Upper lobe of left lung (tissue), 4 donors: Measurements from ENCODE around the gene SMCHD1.

Source experiments
- CTCF ChIP-seq, 6 experiments: fragments of 450-650 bp in 4 of 6; fragments of 200-600 bp in 2 of 6; sonication (generic) in 2 of 6; IDR thresholded peaks; one replicate each; pipeline ENCODE4 v1.5.1; 2016 to 2019; ENCODE audit warnings: antibody characterized with exemption in 6 of 6
- POLR2A ChIP-seq, 4 donors: fragments of 450-650 bp; IDR thresholded peaks; one replicate each; pipeline ENCODE4 v1.5.1; 2016 to 2017; ENCODE audit warnings: antibody characterized with exemption in 4 of 4, mild to moderate bottlenecking in 2 of 4
- POLR2AphosphoS5 ChIP-seq, 2 donors: sonication (generic); formaldehyde crosslinking; IDR thresholded peaks; one replicate each; pipeline ENCODE4 v1.5.1; 2017; ENCODE audit warnings: antibody characterized with exemption in 2 of 2

- TF ChIP-seq CTCF (IDR thresholded peaks at IDR 0.05), result no peak
- TF ChIP-seq POLR2AphosphoS5 (IDR thresholded peaks at IDR 0.05), result no peak
- no peak for TF ChIP-seq POLR2A (IDR thresholded peaks at IDR 0.05)
These were observed 166.8 kb downstream of the SMCHD1 start for GRCh38 chr18:2822213-2822921.
